ENCODE measurements around the gene PROSER3. TPM values are rescaled to one million over a fixed set of nuclear protein-coding genes. Genes with fewer than 3 reads are reported as not detected.

The PROSER3 gene
- total and polyA plus RNA-seq, 12 donors = 4.4 to 27.3 (median 11.0) TPM

DNA sequence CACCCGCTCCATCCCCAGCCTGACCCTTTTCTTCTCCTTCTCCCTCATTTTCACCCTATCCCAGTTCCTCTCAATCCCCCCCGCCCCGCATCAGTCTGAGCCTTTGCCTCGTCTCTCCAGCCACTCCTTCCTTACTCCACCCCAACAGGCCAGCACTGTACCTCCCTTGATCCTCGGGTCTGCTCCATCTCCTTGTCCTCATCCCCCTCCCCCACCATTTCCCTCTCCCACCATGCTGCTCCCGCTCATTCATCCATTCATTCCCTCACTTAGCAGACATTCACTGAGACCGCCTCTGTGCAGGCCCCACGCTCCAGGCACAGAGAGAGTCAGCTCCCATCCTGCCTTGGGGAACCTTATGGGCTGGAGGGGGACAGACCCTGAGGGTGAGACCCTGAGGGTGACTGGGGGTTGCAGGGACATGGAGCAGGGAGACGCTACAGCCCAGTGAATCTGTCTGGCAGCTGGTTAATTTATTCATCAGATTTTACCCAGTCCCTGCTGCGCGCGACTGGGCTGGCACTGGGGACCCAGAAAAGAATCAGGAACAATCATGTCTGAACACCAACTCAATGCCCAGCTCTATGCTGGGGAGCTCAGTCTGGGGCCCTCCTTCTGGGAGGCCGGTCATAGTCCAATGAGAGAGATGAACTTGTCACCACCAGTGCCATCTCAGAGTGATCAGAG, 18.3 kb downstream of the PROSER3 start:
- Histone ChIP-seq H3K36me3 (replicated peaks in 1 of 2) (peaks cover 0 to 6% of the 10 kb centered on the region in 2 donors), H3K4me1 (replicated peaks in 1 of 2) (peaks cover 0 to 5% of the 10 kb centered on the region in 2 donors), H3K27ac (no peak overlapping the region), H3K27me3 (no peaks in the 10 kb centered on the region), H3K4me3 (peak overlapping the region in 2 of 4 donors; percentile 87 to 99), H3K9me3 (replicated peaks in 1 of 3) (no peaks in the 10 kb centered on the region)
- intact Hi-C loops (cut with DNase I) = no loop called here
- TF ChIP-seq, protein P1, sequence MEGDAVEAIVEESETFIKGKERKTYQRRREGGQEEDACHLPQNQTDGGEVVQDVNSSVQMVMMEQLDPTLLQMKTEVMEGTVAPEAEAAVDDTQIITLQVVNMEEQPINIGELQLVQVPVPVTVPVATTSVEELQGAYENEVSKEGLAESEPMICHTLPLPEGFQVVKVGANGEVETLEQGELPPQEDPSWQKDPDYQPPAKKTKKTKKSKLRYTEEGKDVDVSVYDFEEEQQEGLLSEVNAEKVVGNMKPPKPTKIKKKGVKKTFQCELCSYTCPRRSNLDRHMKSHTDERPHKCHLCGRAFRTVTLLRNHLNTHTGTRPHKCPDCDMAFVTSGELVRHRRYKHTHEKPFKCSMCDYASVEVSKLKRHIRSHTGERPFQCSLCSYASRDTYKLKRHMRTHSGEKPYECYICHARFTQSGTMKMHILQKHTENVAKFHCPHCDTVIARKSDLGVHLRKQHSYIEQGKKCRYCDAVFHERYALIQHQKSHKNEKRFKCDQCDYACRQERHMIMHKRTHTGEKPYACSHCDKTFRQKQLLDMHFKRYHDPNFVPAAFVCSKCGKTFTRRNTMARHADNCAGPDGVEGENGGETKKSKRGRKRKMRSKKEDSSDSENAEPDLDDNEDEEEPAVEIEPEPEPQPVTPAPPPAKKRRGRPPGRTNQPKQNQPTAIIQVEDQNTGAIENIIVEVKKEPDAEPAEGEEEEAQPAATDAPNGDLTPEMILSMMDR (IDR thresholded peaks at IDR 0.05) = no peak
- TF ChIP-seq POLR2A (IDR thresholded peaks at IDR 0.05) = no peak
- no peak for DNase-seq
- WGBS, 4 donors = 60 to 73% (median 64%) methylated on average over 11 to 13 of the region's 13 CpGs

DNA sequence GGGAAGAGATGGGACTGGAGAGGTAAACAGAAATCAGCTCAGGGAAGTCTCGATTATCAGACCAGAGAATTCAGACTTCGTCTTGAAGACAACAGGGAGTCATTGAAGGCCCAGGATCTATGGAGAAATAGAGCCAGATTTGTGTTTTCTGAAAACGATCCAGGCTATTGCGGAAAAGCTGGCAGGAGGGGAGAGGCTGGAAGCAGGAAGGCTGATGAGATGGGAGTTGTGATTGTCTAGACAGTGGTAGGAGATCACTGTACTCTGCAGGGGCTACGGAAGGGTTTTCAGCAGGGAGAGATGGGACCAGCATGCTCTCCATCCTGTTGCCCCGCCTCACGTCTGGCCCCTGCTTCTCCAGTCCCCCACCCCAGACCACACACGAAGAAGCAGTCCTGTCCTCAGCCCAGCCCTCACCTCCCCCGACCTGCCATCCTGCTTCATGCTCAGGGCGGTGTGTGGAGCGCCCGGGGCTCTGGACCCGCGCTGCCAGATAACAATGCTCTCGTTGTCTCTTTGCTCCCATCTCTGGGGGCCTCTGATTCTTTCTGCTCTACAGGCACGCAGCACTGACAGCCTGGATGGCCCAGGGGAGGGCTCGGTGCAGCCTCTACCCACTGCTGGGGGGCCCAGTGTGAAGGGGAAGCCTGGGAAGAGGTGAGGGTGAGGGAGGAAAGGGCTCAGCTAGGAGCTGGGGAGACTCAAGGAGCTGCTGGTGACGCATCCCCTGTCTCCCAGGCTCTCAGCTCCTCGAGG, 19.3 kb downstream of the PROSER3 start:
- 68 to 87% (median 76%) methylated on average over 11 to 19 of the region's 19 CpGs for WGBS, 4 donors
- H3K27ac ChIP-seq = no peak overlapping the region
- peaks cover 0 to 6% of the 10 kb centered on the region in 2 donors for H3K36me3 ChIP-seq (replicated peaks in 1 of 2)
- DNase-seq = no peak
- H3K4me3 ChIP-seq = no peak overlapping the region
- H3K4me1 ChIP-seq (replicated peaks in 1 of 2) = peaks cover 0 to 5% of the 10 kb centered on the region in 2 donors
- intact Hi-C loops (cut with DNase I) = no loop called here
- TF ChIP-seq, protein P1 (IDR thresholded peaks at IDR 0.05) = no peak
- TF ChIP-seq POLR2A (IDR thresholded peaks at IDR 0.05) = no peak
- no peaks in the 10 kb centered on the region for H3K9me3 ChIP-seq (replicated peaks in 1 of 3)
- no peaks in the 10 kb centered on the region for H3K27me3 ChIP-seq

DNA sequence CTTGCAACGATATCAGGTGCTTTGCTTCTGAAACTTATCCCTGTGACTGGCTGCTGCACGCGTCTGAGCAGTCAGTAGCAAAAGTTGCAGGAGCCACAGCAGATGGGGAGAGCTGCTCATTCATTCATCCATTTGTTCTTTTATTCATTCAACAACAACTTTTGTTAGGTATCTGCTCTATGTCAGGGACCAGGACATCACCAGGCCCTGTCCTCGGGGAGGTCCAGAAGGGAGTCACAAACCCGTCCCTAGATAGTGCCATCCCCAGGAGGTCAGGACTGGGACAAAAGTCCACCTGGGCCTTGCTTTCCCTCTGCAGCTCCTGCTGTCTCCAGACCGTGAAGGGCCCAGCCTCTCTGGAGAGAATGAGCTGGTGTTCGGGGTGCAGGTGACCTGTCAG, 20.0 kb downstream of the PROSER3 start:
- 76 to 96% (median 88%) methylated on average over 5 to 7 of the region's 7 CpGs for WGBS, 4 donors
- TF ChIP-seq POLR2A (IDR thresholded peaks at IDR 0.05) = no peak
- TF ChIP-seq, protein P1 (IDR thresholded peaks at IDR 0.05) = no peak
- Histone ChIP-seq H3K4me1 (replicated peaks in 1 of 2) (peaks cover 0 to 5% of the 10 kb centered on the region in 2 donors), H3K27ac (no peak overlapping the region), H3K4me3 (no peak overlapping the region), H3K36me3 (replicated peaks in 1 of 2) (peaks cover 0 to 6% of the 10 kb centered on the region in 2 donors), H3K9me3 (replicated peaks in 1 of 3) (no peaks in the 10 kb centered on the region), H3K27me3 (no peaks in the 10 kb centered on the region)
- no peak for DNase-seq
- intact Hi-C loops (cut with DNase I) = no loop called here

DNA sequence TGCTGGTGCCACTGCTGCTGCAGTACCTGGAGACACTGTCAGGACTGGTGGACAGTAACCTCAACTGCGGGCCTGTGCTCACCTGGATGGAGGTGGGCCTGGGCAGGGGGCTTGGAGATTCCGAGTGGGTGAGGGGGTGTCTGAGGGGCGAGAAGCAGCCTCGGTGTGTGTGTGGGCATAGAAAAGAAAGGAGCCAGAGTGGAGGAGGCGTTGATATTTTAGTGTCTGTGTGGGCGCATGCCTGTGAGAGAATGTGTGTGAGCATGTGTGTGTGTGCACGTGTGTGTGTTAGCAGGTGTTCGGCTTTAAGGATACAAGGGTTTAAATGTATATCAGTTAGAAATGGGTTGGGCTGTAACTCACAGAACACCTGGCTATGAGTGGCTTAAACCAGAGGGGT, 21.1 kb downstream of the PROSER3 start:
- no peak overlapping the region for H3K27ac ChIP-seq
- peaks cover 0 to 6% of the 10 kb centered on the region in 2 donors for H3K36me3 ChIP-seq (replicated peaks in 1 of 2)
- H3K9me3 ChIP-seq (replicated peaks in 1 of 3) = no peaks in the 10 kb centered on the region
- no peak overlapping the region for H3K4me3 ChIP-seq
- H3K27me3 ChIP-seq = no peaks in the 10 kb centered on the region
- H3K4me1 ChIP-seq (replicated peaks in 1 of 2) = peaks cover 0 to 5% of the 10 kb centered on the region in 2 donors
- WGBS, 4 donors = 92 to 99% (median 95%) methylated on average over 8 of the region's 8 CpGs
- TF ChIP-seq POLR2A (IDR thresholded peaks at IDR 0.05) = no peak
- TF ChIP-seq, protein P1 (IDR thresholded peaks at IDR 0.05) = no peak
- no peak for DNase-seq
- intact Hi-C loops (cut with DNase I) = no loop called here

Measured in adrenal gland (tissue), 12 donors.